ENCODE results near the gene POPDC2.

POPDC2 gene

GRCh38 chr3:119630128-119630879 is 30.1 kb downstream of the POPDC2 start:
- no peaks in the 10 kb centered on the region for H3K9me3 ChIP-seq
- no peaks in the 10 kb centered on the region for H3K27me3 ChIP-seq
- H3K36me3 ChIP-seq = no peaks in the 10 kb centered on the region
- peaks cover 14 to 24% of the 10 kb centered on the region in 2 experiments for H3K4me1 ChIP-seq (ENCODE audit: control insufficient read depth in 1 of 2, insufficient read depth in 1 of 2, low read depth in 1 of 2, low read length in 1 of 2)
- no peak for TF ChIP-seq CTCF (IDR thresholded peaks at IDR 0.05)
- H3K27ac ChIP-seq = peak overlapping the region; percentile 61
- H3K4me3 ChIP-seq (ENCODE audit: low read depth in 1 of 2, low read length in 1 of 2) = no peak overlapping the region

- Histone ChIP-seq H3K36me3 (no peaks in the 10 kb centered on the region), H3K4me1 (ENCODE audit: control insufficient read depth in 1 of 2, insufficient read depth in 1 of 2, low read depth in 1 of 2, low read length in 1 of 2) (peaks cover 14 to 24% of the 10 kb centered on the region in 2 experiments), H3K4me3 (ENCODE audit: low read depth in 1 of 2, low read length in 1 of 2) (no peak overlapping the region), H3K9me3 (no peaks in the 10 kb centered on the region), H3K27me3 (no peaks in the 10 kb centered on the region), H3K27ac (no peak overlapping the region)
- TF ChIP-seq CTCF (IDR thresholded peaks at IDR 0.05) = no peak
Measured at GRCh38 chr3:119628816-119629445, 31.5 kb downstream of the POPDC2 start.

- Histone ChIP-seq H3K27me3 (no peaks in the 10 kb centered on the region), H3K4me3 (ENCODE audit: low read depth in 1 of 2, low read length in 1 of 2) (no peak overlapping the region), H3K27ac (no peak overlapping the region), H3K9me3 (no peaks in the 10 kb centered on the region), H3K4me1 (ENCODE audit: control insufficient read depth in 1 of 2, insufficient read depth in 1 of 2, low read depth in 1 of 2, low read length in 1 of 2) (peaks cover 14 to 24% of the 10 kb centered on the region in 2 experiments), H3K36me3 (no peaks in the 10 kb centered on the region)
- TF ChIP-seq CTCF (IDR thresholded peaks at IDR 0.05) = no peak
Measured at GRCh38 chr3:119628390-119628789, 32.0 kb downstream of the POPDC2 start.

GRCh38 chr3:119627461-119627860 is 32.9 kb downstream of the POPDC2 start:
- Histone ChIP-seq H3K36me3 (no peaks in the 10 kb centered on the region), H3K9me3 (no peaks in the 10 kb centered on the region), H3K27ac (peak overlapping the region; percentile 36), H3K4me3 (ENCODE audit: low read depth in 1 of 2, low read length in 1 of 2) (no peak overlapping the region), H3K4me1 (ENCODE audit: control insufficient read depth in 1 of 2, insufficient read depth in 1 of 2, low read depth in 1 of 2, low read length in 1 of 2) (peaks cover 14 to 24% of the 10 kb centered on the region in 2 experiments), H3K27me3 (no peaks in the 10 kb centered on the region)
- no peak for TF ChIP-seq CTCF (IDR thresholded peaks at IDR 0.05)

GRCh38 chr3:119626196-119626595 is 34.2 kb downstream of the POPDC2 start:
- Histone ChIP-seq H3K36me3 (no peaks in the 10 kb centered on the region), H3K4me1 (ENCODE audit: control insufficient read depth in 1 of 2, insufficient read depth in 1 of 2, low read depth in 1 of 2, low read length in 1 of 2) (peaks cover 14 to 24% of the 10 kb centered on the region in 2 experiments), H3K27me3 (no peaks in the 10 kb centered on the region), H3K9me3 (no peaks in the 10 kb centered on the region), H3K4me3 (ENCODE audit: low read depth in 1 of 2, low read length in 1 of 2) (no peak overlapping the region), H3K27ac (no peak overlapping the region)
- TF ChIP-seq CTCF (IDR thresholded peaks at IDR 0.05) = no peak

Measured in neutrophil (primary cell).